HS-27A (cell line): Measurements from ENCODE around the gene TIGD6.
"Not testable (repeated sequence)": the region's sequence is repeated elsewhere in the genome, so short reads cannot be mapped to it uniquely, and the experiment has no call there.

Experiments
- DNase-seq: peaks from one replicate; pipeline ENCODE4 v3.0.0-alpha.2; 2012; ENCODE audit warnings: low read depth, missing footprints

Gene TIGD6

GRCh38 chr5:150000256-150000989 is at the start of gene TIGD6, which contains the start of gene HMGXB3:
Gene TIGD6 (minus strand): TSS chr5:150000654. CDS start chr5:149996348, 4,306 bp downstream.
Gene HMGXB3 (plus strand): TSS chr5:150000739. CDS start chr5:150004853, 4,114 bp downstream.
- DNase-seq = peak; percentile 68

GRCh38 chr5:150046031-150046430 is 45.6 kb upstream of the TIGD6 start:
- no peak for DNase-seq

- no peak for DNase-seq
Measured at GRCh38 chr5:150045549-150045948, 45.1 kb upstream of the TIGD6 start.

GRCh38 chr5:150044712-150045111 is 44.3 kb upstream of the TIGD6 start:
- DNase-seq = no peak

- DNase-seq = no peak
Measured at GRCh38 chr5:150044329-150044681, 43.9 kb upstream of the TIGD6 start.

- no peak for DNase-seq
Measured at GRCh38 chr5:150043657-150044328, 43.3 kb upstream of the TIGD6 start.

- no peak for DNase-seq
Measured at GRCh38 chr5:150042459-150042858, 42.0 kb upstream of the TIGD6 start.

GRCh38 chr5:150038547-150038946 is 38.1 kb upstream of the TIGD6 start:
- DNase-seq = no peak

- DNase-seq = peak; percentile 73
Measured at GRCh38 chr5:150036513-150036912, 36.1 kb upstream of the TIGD6 start.

- no peak for DNase-seq
Measured at GRCh38 chr5:150035139-150035895, 34.9 kb upstream of the TIGD6 start.

GRCh38 chr5:150034662-150035061 is 34.2 kb upstream of the TIGD6 start:
- DNase-seq = no peak

- DNase-seq = no peak
Measured at GRCh38 chr5:150033334-150033733, 32.9 kb upstream of the TIGD6 start.

- DNase-seq = not testable (repeated sequence)
Measured at GRCh38 chr5:150028047-150028446, 27.6 kb upstream of the TIGD6 start.

GRCh38 chr5:150026682-150027172 is 26.3 kb upstream of the TIGD6 start:
- DNase-seq = no peak

GRCh38 chr5:150024346-150024984 is 24.0 kb upstream of the TIGD6 start:
- no peak for DNase-seq

GRCh38 chr5:150023136-150023535 is 22.7 kb upstream of the TIGD6 start:
- no peak for DNase-seq

GRCh38 chr5:150022681-150023080 is 22.2 kb upstream of the TIGD6 start:
- DNase-seq = no peak

GRCh38 chr5:150022158-150022531 is 21.7 kb upstream of the TIGD6 start:
- no peak for DNase-seq

GRCh38 chr5:150021491-150022157 is 21.2 kb upstream of the TIGD6 start:
- DNase-seq = no peak

- no peak for DNase-seq
Measured at GRCh38 chr5:150020249-150020648, 19.8 kb upstream of the TIGD6 start.

- no peak for DNase-seq
Measured at GRCh38 chr5:150017226-150018005, 17.0 kb upstream of the TIGD6 start.
